ENCODE data around the gene COL18A1.

COL18A1 gene

DNA sequence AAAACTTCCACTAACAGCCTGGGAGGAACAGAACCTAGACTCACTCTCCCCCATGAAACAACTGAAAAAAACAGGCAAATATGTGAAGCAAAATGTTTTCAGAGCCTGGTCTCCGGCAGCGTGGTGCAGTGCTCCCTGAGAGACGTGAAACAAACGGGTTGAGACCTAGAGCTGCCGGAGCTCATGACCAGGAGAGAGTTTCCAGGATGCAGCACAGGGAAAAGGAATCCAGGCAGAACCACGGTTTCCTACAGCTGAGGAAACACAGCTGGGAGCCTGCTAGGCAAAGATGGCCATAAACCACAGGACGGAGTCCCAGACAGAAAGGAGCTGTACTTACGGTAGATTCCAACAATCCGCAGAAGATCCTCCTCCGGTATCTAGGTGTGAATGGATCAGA, 157.4 kb downstream of the COL18A1 start:
- TF ChIP-seq, protein P1, sequence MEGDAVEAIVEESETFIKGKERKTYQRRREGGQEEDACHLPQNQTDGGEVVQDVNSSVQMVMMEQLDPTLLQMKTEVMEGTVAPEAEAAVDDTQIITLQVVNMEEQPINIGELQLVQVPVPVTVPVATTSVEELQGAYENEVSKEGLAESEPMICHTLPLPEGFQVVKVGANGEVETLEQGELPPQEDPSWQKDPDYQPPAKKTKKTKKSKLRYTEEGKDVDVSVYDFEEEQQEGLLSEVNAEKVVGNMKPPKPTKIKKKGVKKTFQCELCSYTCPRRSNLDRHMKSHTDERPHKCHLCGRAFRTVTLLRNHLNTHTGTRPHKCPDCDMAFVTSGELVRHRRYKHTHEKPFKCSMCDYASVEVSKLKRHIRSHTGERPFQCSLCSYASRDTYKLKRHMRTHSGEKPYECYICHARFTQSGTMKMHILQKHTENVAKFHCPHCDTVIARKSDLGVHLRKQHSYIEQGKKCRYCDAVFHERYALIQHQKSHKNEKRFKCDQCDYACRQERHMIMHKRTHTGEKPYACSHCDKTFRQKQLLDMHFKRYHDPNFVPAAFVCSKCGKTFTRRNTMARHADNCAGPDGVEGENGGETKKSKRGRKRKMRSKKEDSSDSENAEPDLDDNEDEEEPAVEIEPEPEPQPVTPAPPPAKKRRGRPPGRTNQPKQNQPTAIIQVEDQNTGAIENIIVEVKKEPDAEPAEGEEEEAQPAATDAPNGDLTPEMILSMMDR (conservative IDR thresholded peaks at IDR 0.05; ENCODE audit: low read depth) = no peak
- no peak for DNase-seq (ENCODE audit: low spot score)
- POLR2A ChIA-PET (ENCODE audit: low non-redundant PET) = no interaction called here
- CTCF ChIA-PET = no interaction called here
- H3K27ac ChIP-seq = no peak overlapping the region

DNA sequence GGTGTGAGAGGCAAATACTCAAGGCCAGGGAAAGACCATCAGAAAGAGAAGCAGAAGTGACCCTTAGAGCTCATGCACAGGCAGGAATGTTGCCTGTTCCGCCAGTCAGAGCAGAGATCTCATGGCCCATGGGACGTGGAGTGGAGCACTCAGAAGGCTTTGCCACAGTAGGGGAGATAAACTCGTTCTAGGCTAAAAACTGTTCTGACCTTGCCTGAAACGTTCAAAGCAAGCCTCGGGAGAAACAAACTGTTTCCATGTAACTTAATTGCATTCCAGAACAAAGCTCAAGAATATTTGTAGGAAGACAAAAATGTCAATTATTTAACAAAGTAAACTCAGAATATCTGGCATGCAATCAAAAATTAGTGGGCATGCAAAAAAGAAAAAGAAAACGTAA, 158.0 kb downstream of the COL18A1 start:
- TF ChIP-seq, protein P1 (conservative IDR thresholded peaks at IDR 0.05; ENCODE audit: low read depth) = no peak
- no peak overlapping the region for H3K27ac ChIP-seq
- ChIA-PET POLR2A (ENCODE audit: low non-redundant PET) (no interaction called here), CTCF (no interaction called here)
- DNase-seq (ENCODE audit: low spot score) = no peak

All from RWPE1 (cell line).